ENCODE measurements around the gene OLA1.

Gene OLA1

GRCh38 chr2:174176898-174177297 is 71.4 kb downstream of the OLA1 start:
- no peak for DNase-seq

- DNase-seq, result no peak
Observed at GRCh38 chr2:174174741-174175140, 73.6 kb downstream of the OLA1 start.

DNA sequence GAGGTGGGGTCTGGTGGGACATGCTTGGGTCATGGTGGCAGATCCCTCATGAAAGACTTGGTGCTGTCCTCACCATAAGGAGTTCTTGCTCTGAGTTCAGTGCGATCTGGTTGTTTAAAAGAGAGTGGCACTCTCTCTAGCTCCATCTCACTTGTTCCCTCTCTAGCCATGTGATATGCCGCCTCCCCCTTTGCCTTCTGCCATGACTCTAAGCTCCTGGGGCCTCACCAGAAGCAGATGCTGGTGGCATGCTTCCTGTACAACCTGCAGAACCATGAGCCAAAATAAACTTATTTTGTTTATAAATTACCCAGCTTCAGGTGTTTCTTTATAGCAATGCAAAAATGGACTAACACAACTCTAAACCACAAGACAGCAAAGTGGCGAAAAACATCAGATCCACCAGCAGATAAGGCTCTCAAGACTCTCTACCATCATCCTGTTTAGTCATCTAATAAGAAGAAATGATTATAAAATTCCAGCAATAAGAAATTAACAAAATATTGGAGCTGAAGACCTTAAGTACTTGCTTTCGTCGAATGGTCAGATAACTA is 75.5 kb downstream of the OLA1 start:
- no peak for DNase-seq

GRCh38 chr2:174171686-174172445 is 76.5 kb downstream of the OLA1 start:
- no peak for DNase-seq

- no peak for DNase-seq
Observed at GRCh38 chr2:174169372-174169771, 79.0 kb downstream of the OLA1 start.

- no peak for DNase-seq
Observed at GRCh38 chr2:174166261-174166660, 82.1 kb downstream of the OLA1 start.

- no peak for DNase-seq
Observed at GRCh38 chr2:174161490-174161889, 86.8 kb downstream of the OLA1 start.

- peak; percentile 18 for DNase-seq
Observed at GRCh38 chr2:174158003-174158402, 90.3 kb downstream of the OLA1 start.

DNA sequence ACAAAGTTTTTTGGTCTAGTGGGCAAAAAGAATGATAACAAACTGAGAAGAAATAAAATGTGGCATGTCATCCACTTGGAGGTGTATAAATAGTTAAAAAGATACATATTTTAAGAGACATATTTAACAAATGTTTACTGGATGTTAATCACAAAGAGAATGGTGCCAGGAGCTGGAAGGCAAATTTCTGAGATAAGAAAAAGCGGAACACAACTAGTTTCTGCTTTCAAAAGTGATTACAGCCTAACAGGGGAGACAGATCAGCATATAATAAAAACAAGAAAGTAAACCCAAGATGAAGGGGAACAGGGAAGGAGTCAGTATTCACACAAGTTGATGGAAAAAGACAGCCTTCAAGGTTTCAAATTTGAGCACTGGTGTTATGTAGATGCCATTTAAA is 91.3 kb downstream of the OLA1 start:
- DNase-seq, result peak; percentile 36

DNA sequence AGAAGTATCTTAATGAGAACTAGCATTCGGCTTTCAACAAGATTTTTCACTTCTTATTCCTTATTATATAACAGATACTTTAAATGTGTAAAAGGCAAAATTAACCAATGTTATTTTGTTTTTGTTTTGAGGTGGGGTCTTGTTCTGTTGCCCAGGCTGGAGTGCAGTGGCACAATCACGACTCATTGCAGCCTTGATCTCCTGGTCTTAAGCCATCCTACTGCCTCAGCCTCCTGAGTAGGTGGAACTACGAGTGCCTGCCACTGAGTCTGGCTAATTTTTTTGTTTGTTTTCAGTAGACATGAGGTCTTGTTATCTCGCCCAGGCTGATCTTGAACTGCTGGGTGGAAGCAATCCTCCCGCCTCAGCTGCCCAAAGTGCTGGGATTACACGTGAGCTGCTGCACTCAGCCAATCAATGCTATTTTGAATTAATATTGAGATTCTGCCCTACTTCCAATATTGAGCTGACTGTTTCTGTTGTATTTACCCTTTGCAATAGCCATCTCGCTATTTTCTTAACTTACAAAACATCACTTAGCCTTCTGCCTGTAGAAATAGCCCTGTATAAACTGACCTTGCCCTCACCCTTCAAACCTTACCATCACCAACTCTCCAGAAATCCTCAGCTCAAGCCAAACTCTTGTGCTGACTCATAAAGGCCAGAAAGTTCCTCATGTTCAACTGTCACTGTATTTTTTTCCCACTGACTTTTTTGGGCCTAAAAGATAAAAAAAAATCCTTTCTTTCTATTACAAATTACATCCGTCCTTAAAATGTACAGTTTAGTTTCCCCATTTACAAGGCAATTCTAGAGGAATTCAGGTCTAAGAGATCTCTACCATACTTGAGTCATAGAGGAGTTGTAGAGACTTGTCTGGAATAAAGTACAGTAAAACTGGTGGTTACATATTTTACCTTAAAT is 94.3 kb downstream of the OLA1 start:
- peak; percentile 58 for DNase-seq

DNA sequence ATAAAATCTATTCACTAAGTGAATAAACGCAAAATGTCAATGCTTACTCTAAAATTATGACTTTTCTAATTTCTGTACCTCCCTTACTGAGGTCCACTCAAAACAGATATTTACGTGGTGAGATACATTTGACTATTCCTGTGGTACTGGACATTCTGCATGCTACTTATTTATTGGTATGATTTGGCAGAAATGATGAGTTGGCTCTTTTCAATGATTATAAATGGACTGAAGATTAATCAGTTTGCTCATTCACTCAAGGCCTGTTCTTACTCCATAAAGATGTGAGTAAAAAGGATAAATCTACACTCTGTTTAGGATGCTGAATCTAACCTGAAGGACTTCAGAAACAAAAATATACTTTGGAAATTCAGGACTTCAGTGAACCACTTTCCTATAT is 98.8 kb downstream of the OLA1 start:
- no peak for DNase-seq

DNA sequence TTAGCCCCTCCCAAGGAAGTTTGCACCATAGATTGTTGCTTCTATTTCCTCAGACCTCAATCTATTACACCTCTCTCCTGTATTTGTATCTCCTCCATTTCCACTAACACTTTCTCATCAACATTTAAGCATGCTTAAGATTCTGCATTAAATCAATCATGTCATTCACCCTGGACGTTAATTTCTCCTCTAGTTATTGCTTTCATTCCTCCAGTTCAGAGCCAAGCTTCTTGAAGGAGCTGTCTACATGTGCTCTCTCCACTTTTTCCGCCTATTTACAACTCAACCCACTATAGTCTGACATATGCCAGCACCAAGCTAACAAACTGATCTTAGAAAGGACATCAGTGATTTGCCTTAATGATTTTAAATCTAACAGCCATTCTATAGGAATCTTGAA is 99.5 kb downstream of the OLA1 start:
- no peak for DNase-seq

DNA sequence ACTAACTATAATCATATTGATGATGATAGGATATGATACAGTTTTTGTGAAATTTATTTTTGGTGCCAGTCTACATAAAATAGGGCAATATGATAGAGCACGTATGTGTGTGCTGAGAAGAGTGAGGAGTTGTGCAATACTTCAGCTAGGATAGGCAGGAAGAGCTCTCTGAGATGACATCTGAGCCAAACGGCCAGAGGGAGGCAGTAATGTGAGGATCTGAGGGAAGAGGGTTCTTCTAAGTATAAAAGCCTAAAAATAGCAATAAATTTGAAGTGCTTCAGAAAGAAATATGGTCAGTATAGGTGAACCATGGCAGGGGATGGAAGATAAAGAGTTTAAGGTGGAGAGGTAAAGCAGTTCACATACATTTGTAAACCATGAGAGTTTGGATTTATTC is 102.5 kb downstream of the OLA1 start:
- DNase-seq, result peak; percentile 66

- DNase-seq, result no peak
Observed at GRCh38 chr2:174142290-174142689, 106.0 kb downstream of the OLA1 start.

DNA sequence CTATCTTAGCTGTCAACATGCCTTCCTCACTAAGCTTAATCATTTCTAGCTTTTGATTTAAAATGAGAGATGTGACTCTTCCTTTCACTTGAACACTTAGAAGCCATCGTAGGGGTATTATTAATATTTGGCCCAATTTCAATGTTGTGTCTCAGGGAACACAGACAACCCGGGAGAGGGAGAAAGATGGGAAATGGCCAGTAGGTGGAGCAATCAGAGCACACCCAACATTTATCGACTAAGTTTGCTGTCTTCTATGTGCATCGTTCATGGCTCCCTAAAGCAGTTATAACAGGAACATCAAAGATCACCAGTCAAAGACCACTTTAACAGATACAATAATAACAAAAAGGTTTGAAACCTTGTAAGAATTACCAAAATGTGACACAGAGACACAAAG is 110.2 kb downstream of the OLA1 start:
- no peak for DNase-seq

GRCh38 chr2:174135981-174136380 is 112.4 kb downstream of the OLA1 start:
- no peak for DNase-seq

DNA sequence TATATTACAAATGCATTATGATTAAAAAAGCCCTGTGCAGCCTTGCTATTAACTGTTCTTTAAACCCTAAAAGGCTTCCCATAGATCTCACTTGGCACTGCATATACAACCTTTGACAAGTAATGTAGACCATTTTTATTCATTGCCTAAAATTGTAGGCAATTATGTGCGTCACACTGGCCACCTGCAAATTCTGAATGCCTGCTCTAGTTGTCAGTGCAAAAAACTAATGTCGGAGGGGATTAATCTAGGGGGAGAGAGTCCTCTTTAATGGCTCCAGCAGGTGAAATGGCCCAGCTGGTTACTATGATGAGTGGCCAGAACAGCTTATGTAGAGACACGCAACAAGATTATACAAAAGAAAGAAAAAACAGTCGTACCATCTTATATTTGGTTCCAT is 123.2 kb downstream of the OLA1 start:
- no peak for DNase-seq

DNA sequence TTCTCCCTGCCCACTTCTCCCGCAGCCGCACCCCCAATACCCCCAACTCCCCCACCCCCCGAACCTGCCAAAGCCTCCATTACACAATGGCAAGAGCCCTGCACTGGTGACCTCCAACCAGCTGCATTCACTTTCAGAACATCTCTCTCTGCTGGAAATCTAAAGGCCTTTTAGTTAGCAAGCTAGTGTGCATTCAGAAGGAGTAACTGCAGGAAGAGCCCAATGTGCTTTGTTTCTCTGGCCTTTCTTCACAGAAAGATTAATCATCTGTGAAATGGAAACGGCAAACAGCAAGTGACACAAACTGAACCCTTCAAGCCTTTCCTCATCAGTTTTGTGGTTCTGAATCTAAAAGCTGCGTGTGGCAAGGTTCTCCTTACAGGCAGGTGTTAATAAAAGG is 124.2 kb downstream of the OLA1 start:
- no peak for DNase-seq

DNA sequence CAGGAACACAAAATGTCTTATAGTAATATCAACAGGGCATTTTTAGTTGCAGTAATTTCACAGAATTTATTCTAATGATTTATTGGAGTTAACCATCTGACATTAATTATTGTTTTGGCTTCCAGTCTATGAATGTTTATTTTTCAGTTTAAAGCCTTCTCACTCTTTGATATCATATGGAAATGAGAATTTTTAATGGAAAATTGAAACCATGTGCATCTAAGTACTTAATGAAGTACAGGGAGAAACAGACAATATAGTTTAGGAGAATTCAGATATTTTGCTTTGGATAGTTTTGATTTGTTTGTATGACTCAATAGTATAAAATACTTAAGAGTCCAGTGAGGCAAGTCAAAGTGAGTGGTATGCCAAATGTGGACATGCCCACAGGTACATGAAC is 126.1 kb downstream of the OLA1 start:
- no peak for DNase-seq

- no peak for DNase-seq
Observed at GRCh38 chr2:174121612-174122011, 126.7 kb downstream of the OLA1 start.

- no peak for DNase-seq
Observed at GRCh38 chr2:174121175-174121574, 127.2 kb downstream of the OLA1 start.

DNA sequence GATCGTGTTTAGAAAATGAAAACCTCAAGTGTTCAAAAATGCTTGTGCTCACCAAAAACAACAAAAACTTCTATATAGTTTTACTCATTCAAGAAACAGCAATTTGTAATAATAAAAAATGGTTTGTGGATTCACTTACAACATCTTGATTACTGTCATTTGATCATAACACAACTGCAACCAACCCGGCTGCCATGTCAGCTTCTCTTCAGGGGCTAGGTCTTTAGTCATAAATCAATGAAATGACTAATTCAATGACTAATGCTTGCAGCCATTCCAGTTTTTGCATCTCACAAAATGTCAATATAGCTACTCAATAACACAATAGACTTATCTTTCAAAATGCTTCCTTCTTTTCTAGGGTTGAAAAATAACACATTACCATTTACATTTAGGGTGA is 128.0 kb downstream of the OLA1 start:
- DNase-seq, result no peak

GRCh38 chr2:174117951-174118930 is 130.1 kb downstream of the OLA1 start:
- DNase-seq, result no peak

Data from MV-4-11 (cell line).